Activated gamma-delta T cell treated with anti-CD3 and anti-CD28 coated beads, Interleukin-2, amount 50 U/mL, for 16 hours (primary cell): ENCODE measurements around the gene SIAE.

Experiments
- DNase-seq: peaks from one replicate; pipeline ENCODE4 v3.0.0-alpha.2; 2020; ENCODE audit warnings: low read depth

SIAE gene

GRCh38 chr11:124673333-124674167, at the start of gene SIAE, which contains the start of gene SPA17:
TSS of gene SIAE (minus strand) at chr11:124673739. CDS start at chr11:124673708, 31 bp downstream.
TSS of gene SPA17 (plus strand) at chr11:124673904. CDS start at chr11:124675265, 1,361 bp downstream.
- peak; percentile 63 for DNase-seq

GRCh38 chr11:124722176-124722575, 48.6 kb upstream of the SIAE start:
- DNase-seq, result no peak

- DNase-seq, result no peak
Observed at GRCh38 chr11:124719534-124719933, 46.0 kb upstream of the SIAE start.

- no peak for DNase-seq
Observed at GRCh38 chr11:124718801-124719200, 45.3 kb upstream of the SIAE start.

- DNase-seq, result no peak
Observed at GRCh38 chr11:124717786-124718651, 44.5 kb upstream of the SIAE start.

- no peak for DNase-seq
Observed at GRCh38 chr11:124717421-124717785, 43.9 kb upstream of the SIAE start.

- DNase-seq, result no peak
Observed at GRCh38 chr11:124716591-124716990, 43.1 kb upstream of the SIAE start.

- DNase-seq, result no peak
Observed at GRCh38 chr11:124712392-124712791, 38.9 kb upstream of the SIAE start.

- no peak for DNase-seq
Observed at GRCh38 chr11:124707829-124708228, 34.3 kb upstream of the SIAE start.

GRCh38 chr11:124700028-124700427, 26.5 kb upstream of the SIAE start:
- no peak for DNase-seq

GRCh38 chr11:124699547-124699946, 26.0 kb upstream of the SIAE start:
- no peak for DNase-seq

- no peak for DNase-seq
Observed at GRCh38 chr11:124693142-124693541, 19.6 kb upstream of the SIAE start.

- no peak for DNase-seq
Observed at GRCh38 chr11:124682443-124682842, 8.9 kb upstream of the SIAE start.

- no peak for DNase-seq
Observed at GRCh38 chr11:124681421-124681820, 7.9 kb upstream of the SIAE start.

GRCh38 chr11:124678416-124678815, 4.9 kb upstream of the SIAE start:
- no peak for DNase-seq

GRCh38 chr11:124676386-124676785, 2.8 kb upstream of the SIAE start:
- DNase-seq, result no peak

GRCh38 chr11:124674571-124674970, 1.0 kb upstream of the SIAE start:
- DNase-seq, result no peak

GRCh38 chr11:124674168-124674517, 604 bp upstream of the SIAE start:
- no peak for DNase-seq

- no peak for DNase-seq
Observed at GRCh38 chr11:124672536-124673215, 863 bp downstream of the SIAE start.

- no peak for DNase-seq
Observed at GRCh38 chr11:124670732-124671131, 2.8 kb downstream of the SIAE start.

GRCh38 chr11:124669193-124669592, 4.3 kb downstream of the SIAE start:
- no peak for DNase-seq

- DNase-seq, result no peak
Observed at GRCh38 chr11:124667601-124668000, 5.9 kb downstream of the SIAE start.

- DNase-seq, result no peak
Observed at GRCh38 chr11:124663861-124664260, 9.7 kb downstream of the SIAE start.
